ENCODE data around the gene CPNE1.

Gene CPNE1

GRCh38 chr20:35653893-35654292, 10.8 kb downstream of the CPNE1 start:
- no peak for DNase-seq (ENCODE audit: low read depth)

- no peak for DNase-seq (ENCODE audit: low read depth)
Measured at GRCh38 chr20:35653430-35653734, 11.3 kb downstream of the CPNE1 start.

- no peak for DNase-seq (ENCODE audit: low read depth)
Measured at GRCh38 chr20:35652641-35653429, 11.9 kb downstream of the CPNE1 start.

GRCh38 chr20:35651958-35652357, 12.7 kb downstream of the CPNE1 start:
- DNase-seq (ENCODE audit: low read depth) = no peak

- DNase-seq (ENCODE audit: low read depth) = no peak
Measured at GRCh38 chr20:35650632-35651031, 14.1 kb downstream of the CPNE1 start.

- DNase-seq (ENCODE audit: low read depth) = peak; percentile 17
Measured at GRCh38 chr20:35648836-35649235, 15.9 kb downstream of the CPNE1 start.

- no peak for DNase-seq (ENCODE audit: low read depth)
Measured at GRCh38 chr20:35644806-35645205, 19.9 kb downstream of the CPNE1 start.

GRCh38 chr20:35643045-35643444, 21.7 kb downstream of the CPNE1 start:
- no peak for DNase-seq (ENCODE audit: low read depth)

- no peak for DNase-seq (ENCODE audit: low read depth)
Measured at GRCh38 chr20:35641743-35642142, 23.0 kb downstream of the CPNE1 start.

GRCh38 chr20:35640724-35641123, 24.0 kb downstream of the CPNE1 start:
- no peak for DNase-seq (ENCODE audit: low read depth)

- no peak for DNase-seq (ENCODE audit: low read depth)
Measured at GRCh38 chr20:35638751-35639150, 25.9 kb downstream of the CPNE1 start.

- no peak for DNase-seq (ENCODE audit: low read depth)
Measured at GRCh38 chr20:35637276-35637675, 27.4 kb downstream of the CPNE1 start.

- DNase-seq (ENCODE audit: low read depth) = no peak
Measured at GRCh38 chr20:35636095-35636494, 28.6 kb downstream of the CPNE1 start.

- no peak for DNase-seq (ENCODE audit: low read depth)
Measured at GRCh38 chr20:35635652-35636051, 29.0 kb downstream of the CPNE1 start.

GRCh38 chr20:35632539-35633115, 32.1 kb downstream of the CPNE1 start:
- DNase-seq (ENCODE audit: low read depth) = no peak

GRCh38 chr20:35630636-35631035, 34.1 kb downstream of the CPNE1 start:
- DNase-seq (ENCODE audit: low read depth) = no peak

GRCh38 chr20:35629427-35630145, 35.1 kb downstream of the CPNE1 start:
- DNase-seq (ENCODE audit: low read depth) = no peak

- no peak for DNase-seq (ENCODE audit: low read depth)
Measured at GRCh38 chr20:35627121-35627520, 37.6 kb downstream of the CPNE1 start.

GRCh38 chr20:35626386-35627001, 38.2 kb downstream of the CPNE1 start:
- DNase-seq (ENCODE audit: low read depth) = no peak

- DNase-seq (ENCODE audit: low read depth) = no peak
Measured at GRCh38 chr20:35625584-35626385, 38.9 kb downstream of the CPNE1 start.

GRCh38 chr20:35621560-35621946, 43.1 kb downstream of the CPNE1 start:
- DNase-seq (ENCODE audit: low read depth) = no peak

Measured in fibroblast of the conjunctiva (primary cell).